ENCODE data around the gene TBX21.
A peak's percentile ranks its signal among the peaks of the same experiment; 100 is the strongest.

The TBX21 gene

GRCh38 chr17:47696717-47697642 is 36.1 kb upstream of the TBX21 start:
- Histone ChIP-seq H3K4me2 (ENCODE audit: insufficient read depth, low read length, poor library complexity, severe bottlenecking) (no peak overlapping the region), H2AK5ac (ENCODE audit: low read depth, low read length) (peak overlapping the region; percentile 42), H3K23ac (ENCODE audit: low read depth, low read length, poor library complexity) (peak overlapping the region; percentile 43), H4K8ac (ENCODE audit: low read depth, low read length) (peak overlapping the region; percentile 57), H3K4me3 (ENCODE audit: low read length in 2 of 2) (peak overlapping the region in 1 of 2 donors; percentile 49), H3K9me3 (replicated peaks in 1 of 2; ENCODE audit: control insufficient read depth in 2 of 2, insufficient read depth in 1 of 2, low read depth in 1 of 2, low read length in 2 of 2) (no peaks in the 10 kb centered on the region), H2BK5ac (ENCODE audit: low read length) (no peak overlapping the region), H2BK12ac (ENCODE audit: low read length) (peak overlapping the region; percentile 41), H3K9ac (ENCODE audit: low read depth, low read length, poor library complexity) (peak overlapping the region; percentile 70), H3K14ac (ENCODE audit: low read length) (no peak overlapping the region), H3K18ac (ENCODE audit: low read length) (peak overlapping the region; percentile 19), H4K91ac (ENCODE audit: low read depth, low read length, poor library complexity) (no peak overlapping the region), H2AFZ (ENCODE audit: low read length) (no peak overlapping the region), H3K79me1 (ENCODE audit: low read depth, low read length) (peaks cover 8% of the 10 kb centered on the region), H2BK15ac (ENCODE audit: low read length) (no peak overlapping the region), H3K36me3 (replicated peaks in 1 of 2; ENCODE audit: control insufficient read depth in 2 of 2, insufficient read depth in 2 of 2, low read length in 2 of 2) (peaks cover 7 to 27% of the 10 kb centered on the region in 2 donors), H3K4ac (ENCODE audit: low read length) (no peak overlapping the region), H3K27ac (replicated peaks; ENCODE audit: low read length) (no peak overlapping the region), H3K4me1 (ENCODE audit: control insufficient read depth in 2 of 2, insufficient read depth in 1 of 2, low read depth in 1 of 2, low read length in 2 of 2) (peaks cover 30 to 32% of the 10 kb centered on the region in 2 donors), H3K27me3 (ENCODE audit: control insufficient read depth in 3 of 3, insufficient read depth in 3 of 3, low read depth in 1 of 3, low read length in 3 of 3) (no peaks in the 10 kb centered on the region), H2BK120ac (ENCODE audit: low read depth, low read length) (no peak overlapping the region)
- DNase-seq (ENCODE audit: low spot score): no peak
- WGBS, 2 donors (ENCODE audit: extremely low coverage in 2 of 2, insufficient read length in 2 of 2, insufficient replicate concordance in 1 of 2): no CpG with 5 or more reads among the region's 11 CpGs

DNA sequence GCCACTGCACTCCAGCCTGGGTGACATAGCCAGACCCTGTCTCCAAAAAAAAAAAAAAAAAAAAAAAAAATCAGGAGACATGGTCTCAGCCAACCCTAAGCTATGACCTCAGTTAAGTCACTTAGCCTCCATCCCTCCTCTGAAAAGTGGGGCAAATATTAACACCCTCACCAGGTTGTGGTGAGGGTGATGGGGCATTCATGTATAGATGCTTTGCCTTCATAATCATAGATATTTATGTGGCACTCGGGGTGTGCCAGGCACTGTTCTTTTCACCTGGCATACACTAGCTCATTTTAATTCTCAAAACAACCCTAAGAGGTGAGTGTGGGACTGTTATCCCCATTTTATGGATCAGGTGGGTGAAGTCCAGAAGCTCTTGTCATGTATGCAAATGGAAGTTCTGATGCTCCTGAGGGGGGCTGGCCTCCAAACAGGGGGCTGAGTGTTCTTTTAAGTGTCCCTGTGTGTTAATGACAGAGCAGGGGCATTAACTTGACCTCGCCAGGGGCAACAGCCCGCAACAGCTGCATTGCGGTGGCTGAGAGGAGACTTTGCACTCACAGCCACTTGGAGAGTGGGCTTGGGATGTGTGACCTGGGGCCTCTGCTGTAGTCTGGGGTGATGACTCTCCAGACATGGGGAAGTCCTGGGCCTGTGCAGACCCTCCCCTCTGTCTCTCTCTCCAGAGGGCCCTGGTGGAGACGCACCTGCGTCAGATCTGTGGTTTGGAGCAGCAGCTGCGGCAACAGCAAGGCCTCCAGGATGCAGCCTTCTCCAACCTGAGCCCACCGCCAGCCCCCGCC is 34.9 kb upstream of the TBX21 start:
- Histone ChIP-seq H3K27me3 (ENCODE audit: control insufficient read depth in 3 of 3, insufficient read depth in 3 of 3, low read depth in 1 of 3, low read length in 3 of 3) (no peaks in the 10 kb centered on the region), H3K4me1 (ENCODE audit: control insufficient read depth in 2 of 2, insufficient read depth in 1 of 2, low read depth in 1 of 2, low read length in 2 of 2) (peaks cover 24 to 25% of the 10 kb centered on the region in 2 donors), H4K8ac (ENCODE audit: low read depth, low read length) (no peak overlapping the region), H3K27ac (replicated peaks; ENCODE audit: low read length) (no peak overlapping the region), H3K9ac (ENCODE audit: low read depth, low read length, poor library complexity) (no peak overlapping the region), H3K9me3 (replicated peaks in 1 of 2; ENCODE audit: control insufficient read depth in 2 of 2, insufficient read depth in 1 of 2, low read depth in 1 of 2, low read length in 2 of 2) (no peaks in the 10 kb centered on the region), H2BK120ac (ENCODE audit: low read depth, low read length) (no peak overlapping the region), H3K4me3 (ENCODE audit: low read length in 2 of 2) (no peak overlapping the region), H2BK12ac (ENCODE audit: low read length) (no peak overlapping the region), H3K4ac (ENCODE audit: low read length) (no peak overlapping the region), H4K91ac (ENCODE audit: low read depth, low read length, poor library complexity) (no peak overlapping the region), H3K23ac (ENCODE audit: low read depth, low read length, poor library complexity) (no peak overlapping the region), H3K18ac (ENCODE audit: low read length) (no peak overlapping the region), H2BK5ac (ENCODE audit: low read length) (no peak overlapping the region), H3K14ac (ENCODE audit: low read length) (no peak overlapping the region), H3K79me1 (ENCODE audit: low read depth, low read length) (peaks cover 8% of the 10 kb centered on the region), H2BK15ac (ENCODE audit: low read length) (no peak overlapping the region), H2AK5ac (ENCODE audit: low read depth, low read length) (no peak overlapping the region), H2AFZ (ENCODE audit: low read length) (no peak overlapping the region), H3K4me2 (ENCODE audit: insufficient read depth, low read length, poor library complexity, severe bottlenecking) (no peak overlapping the region), H3K36me3 (replicated peaks in 1 of 2; ENCODE audit: control insufficient read depth in 2 of 2, insufficient read depth in 2 of 2, low read length in 2 of 2) (peaks cover 7 to 27% of the 10 kb centered on the region in 2 donors)
- no CpG with 5 or more reads among the region's 9 CpGs for WGBS, 2 donors (ENCODE audit: extremely low coverage in 2 of 2, insufficient read length in 2 of 2, insufficient replicate concordance in 1 of 2)
- DNase-seq (ENCODE audit: low spot score): no peak

DNA sequence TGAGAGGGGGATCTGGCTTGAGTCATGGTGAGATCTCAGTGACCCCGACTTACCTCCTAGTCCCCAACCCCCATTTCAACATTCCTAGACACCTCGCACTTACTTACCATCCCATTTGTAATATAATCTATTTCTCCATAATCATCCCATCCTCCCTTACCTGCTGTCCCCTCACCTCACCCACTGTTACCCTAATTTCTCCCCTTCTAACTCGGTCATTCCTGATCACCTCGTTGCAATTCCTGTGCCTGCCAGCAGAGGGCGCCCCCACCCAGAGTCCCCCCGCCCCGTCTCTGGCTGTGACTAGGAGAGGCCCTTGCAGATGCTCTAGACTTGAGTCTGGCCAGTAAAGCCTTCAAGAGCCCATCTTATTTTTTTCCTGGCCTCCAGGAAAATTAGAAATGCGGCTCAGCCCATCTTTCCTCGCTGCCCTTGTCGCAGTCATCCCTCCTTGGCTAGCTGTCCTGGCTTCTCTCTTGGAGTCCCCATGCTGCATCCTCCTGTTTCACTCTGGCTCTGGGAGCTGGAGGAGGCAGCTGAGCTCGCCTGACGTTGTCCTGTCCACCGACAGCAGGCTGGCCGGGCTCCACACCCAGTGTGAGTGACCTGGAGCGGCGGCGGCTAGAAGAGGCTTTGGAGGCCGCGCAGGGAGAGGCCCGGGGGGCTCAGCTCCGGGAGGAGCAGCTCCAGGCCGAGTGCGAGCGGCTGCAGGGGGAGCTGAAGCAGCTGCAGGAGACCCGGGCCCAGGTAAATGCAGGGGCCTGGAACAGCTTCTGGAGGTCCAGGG is 34.1 kb upstream of the TBX21 start:
- Histone ChIP-seq H3K9ac (ENCODE audit: low read depth, low read length, poor library complexity) (peak overlapping the region; percentile 9), H3K14ac (ENCODE audit: low read length) (peak overlapping the region; percentile 56), H3K4ac (ENCODE audit: low read length) (no peak overlapping the region), H2BK12ac (ENCODE audit: low read length) (no peak overlapping the region), H3K36me3 (replicated peaks in 1 of 2; ENCODE audit: control insufficient read depth in 2 of 2, insufficient read depth in 2 of 2, low read length in 2 of 2) (peaks cover 7 to 27% of the 10 kb centered on the region in 2 donors), H3K4me3 (ENCODE audit: low read length in 2 of 2) (no peak overlapping the region), H3K9me3 (replicated peaks in 1 of 2; ENCODE audit: control insufficient read depth in 2 of 2, insufficient read depth in 1 of 2, low read depth in 1 of 2, low read length in 2 of 2) (no peaks in the 10 kb centered on the region), H2BK15ac (ENCODE audit: low read length) (no peak overlapping the region), H3K79me1 (ENCODE audit: low read depth, low read length) (peaks cover 8% of the 10 kb centered on the region), H2AFZ (ENCODE audit: low read length) (no peak overlapping the region), H3K4me2 (ENCODE audit: insufficient read depth, low read length, poor library complexity, severe bottlenecking) (no peak overlapping the region), H4K91ac (ENCODE audit: low read depth, low read length, poor library complexity) (no peak overlapping the region), H3K27ac (replicated peaks; ENCODE audit: low read length) (no peak overlapping the region), H4K8ac (ENCODE audit: low read depth, low read length) (no peak overlapping the region), H3K23ac (ENCODE audit: low read depth, low read length, poor library complexity) (no peak overlapping the region), H2BK120ac (ENCODE audit: low read depth, low read length) (no peak overlapping the region), H3K4me1 (ENCODE audit: control insufficient read depth in 2 of 2, insufficient read depth in 1 of 2, low read depth in 1 of 2, low read length in 2 of 2) (peaks cover 21% of the 10 kb centered on the region in 2 donors), H2BK5ac (ENCODE audit: low read length) (no peak overlapping the region), H2AK5ac (ENCODE audit: low read depth, low read length) (peak overlapping the region; percentile 94), H3K18ac (ENCODE audit: low read length) (no peak overlapping the region), H3K27me3 (ENCODE audit: control insufficient read depth in 3 of 3, insufficient read depth in 3 of 3, low read depth in 1 of 3, low read length in 3 of 3) (no peaks in the 10 kb centered on the region)
- peak; percentile 54 for DNase-seq (ENCODE audit: low spot score)
- no CpG with 5 or more reads among the region's 25 CpGs for WGBS, 2 donors (ENCODE audit: extremely low coverage in 2 of 2, insufficient read length in 2 of 2, insufficient replicate concordance in 1 of 2)

Data from neuronal stem cell (in vitro differentiated cells).